HG02885 (cell line): ENCODE measurements around the gene GRB10.

Source experiments
- ATAC-seq: cut with Tn5 transposase; IDR thresholded peaks from one replicate; pipeline ENCODE4 v1.9.1; 2021; ENCODE audit warnings: mild to moderate bottlenecking; ENCODE audit not compliant: unreplicated experiment, poor library complexity

Gene GRB10

DNA sequence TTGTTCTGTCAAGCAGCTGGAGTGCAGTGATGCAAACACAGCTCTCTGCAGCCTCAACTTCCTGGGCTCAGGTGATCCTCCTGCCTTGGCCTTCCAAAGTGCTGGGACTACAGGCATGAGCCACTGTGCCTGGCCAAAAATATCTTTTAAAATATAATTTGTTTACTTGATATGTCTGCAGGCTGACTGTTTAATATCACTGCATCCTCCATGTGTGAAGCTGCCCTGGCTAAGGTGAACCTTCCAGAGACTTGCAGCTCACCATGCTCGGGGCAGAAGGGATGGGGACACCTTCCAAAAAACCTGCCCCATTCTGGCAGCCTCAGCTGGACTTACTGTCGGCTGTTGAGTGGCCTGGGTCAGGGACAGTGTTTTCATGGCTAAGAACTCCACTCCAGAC is 159.9 kb downstream of the GRB10 start:
- ATAC-seq, result no peak

DNA sequence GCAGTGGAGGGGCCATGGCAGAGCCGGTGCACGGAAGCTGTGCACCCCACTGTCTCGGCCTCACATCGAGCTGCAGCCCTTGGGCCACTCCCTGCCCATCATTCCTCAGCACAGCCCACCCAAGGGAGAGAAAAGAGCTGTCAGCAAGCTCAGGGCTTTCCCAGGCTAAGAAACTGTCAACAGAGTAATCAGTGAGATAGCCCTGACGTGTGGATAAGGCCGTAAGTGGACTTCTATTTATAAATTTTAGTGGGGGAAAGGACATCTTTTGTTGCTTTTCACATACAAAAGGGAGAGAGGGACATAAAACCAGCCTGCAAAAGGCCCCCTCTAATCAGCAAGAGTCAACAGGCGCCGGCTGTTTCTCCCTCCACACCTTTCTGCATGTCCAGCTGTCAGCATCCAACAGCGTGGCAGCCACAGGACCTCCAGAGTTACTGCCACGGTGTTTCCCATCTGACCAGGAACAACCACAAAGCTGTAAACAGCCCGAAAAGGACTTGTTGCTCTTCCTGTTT is 160.7 kb downstream of the GRB10 start:
- ATAC-seq, result no peak

DNA sequence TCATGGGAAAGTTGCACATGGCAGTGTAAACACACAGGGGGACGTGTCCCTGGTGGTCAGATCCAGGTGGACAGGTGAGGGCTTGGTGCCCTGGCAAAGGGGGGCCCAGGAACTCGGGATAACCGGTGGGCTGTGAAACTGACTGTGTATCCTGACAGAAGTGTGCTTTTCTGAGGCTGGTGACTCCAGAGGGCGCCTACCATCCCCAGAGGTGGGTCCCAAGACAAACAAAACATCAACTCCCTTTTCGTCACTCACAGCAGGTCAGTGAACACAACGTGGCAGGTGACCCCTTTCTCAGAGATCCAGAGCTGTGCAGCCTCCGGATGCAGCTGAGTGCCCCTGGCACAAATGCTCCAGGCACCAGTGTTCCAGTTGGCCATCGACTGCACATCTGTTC is 161.5 kb downstream of the GRB10 start:
- no peak for ATAC-seq

DNA sequence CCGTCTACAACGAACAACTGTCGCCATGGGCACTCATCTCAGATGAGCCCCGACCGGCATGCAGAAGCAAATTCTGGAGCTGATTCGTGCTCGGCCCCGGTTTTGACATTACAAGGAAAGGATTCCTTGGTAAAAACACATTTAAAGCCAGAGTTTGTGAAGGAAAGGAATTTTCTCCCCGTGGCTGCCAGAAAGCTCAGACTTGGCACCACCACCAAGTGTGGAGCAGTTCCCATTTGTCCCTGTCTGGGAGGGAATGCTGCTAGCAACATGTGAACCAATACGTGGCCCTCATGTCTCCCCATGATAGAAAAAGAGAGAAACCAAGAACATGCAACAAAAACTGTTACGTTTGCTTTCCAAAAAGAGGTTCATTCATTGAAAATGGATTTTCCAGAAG is 162.3 kb downstream of the GRB10 start:
- ATAC-seq, result no peak

DNA sequence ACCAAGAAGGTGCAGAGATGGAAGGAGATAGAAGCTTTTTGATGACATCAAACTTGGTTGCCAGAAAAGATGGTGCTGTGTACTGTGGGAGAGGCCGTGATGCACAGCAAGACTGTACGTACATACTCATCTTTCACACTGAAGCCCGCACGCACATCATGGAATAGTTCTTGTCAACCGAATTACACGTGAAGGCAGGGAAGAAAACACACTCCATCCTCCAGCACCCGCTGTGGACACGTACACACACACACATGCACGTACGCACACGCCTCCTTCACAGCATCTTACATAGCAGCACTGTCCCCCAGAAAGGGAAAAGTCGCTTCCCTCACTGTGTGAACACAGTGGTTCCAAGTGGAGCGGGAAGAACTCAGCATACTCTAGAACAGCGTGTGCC is 163.0 kb downstream of the GRB10 start:
- no peak for ATAC-seq

DNA sequence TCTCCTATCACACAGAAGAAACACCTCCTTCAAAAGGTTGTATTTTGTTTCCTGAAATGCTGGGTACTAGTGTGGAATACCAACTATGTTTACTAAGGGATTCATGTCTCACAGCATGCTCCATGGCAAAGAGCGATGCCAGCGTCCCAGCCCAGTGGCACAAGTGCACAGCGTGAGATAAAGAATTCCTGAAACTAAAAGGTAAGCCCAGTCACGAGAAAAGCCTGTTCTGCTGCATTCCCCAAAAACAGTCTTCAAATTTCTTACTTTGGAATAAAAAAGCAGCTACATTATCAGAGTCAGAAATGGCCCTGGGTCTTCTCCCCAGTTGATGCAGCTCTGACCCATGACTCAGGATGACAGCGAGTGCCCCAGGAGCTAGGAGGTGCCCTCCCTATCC is 164.4 kb downstream of the GRB10 start:
- ATAC-seq, result no peak

DNA sequence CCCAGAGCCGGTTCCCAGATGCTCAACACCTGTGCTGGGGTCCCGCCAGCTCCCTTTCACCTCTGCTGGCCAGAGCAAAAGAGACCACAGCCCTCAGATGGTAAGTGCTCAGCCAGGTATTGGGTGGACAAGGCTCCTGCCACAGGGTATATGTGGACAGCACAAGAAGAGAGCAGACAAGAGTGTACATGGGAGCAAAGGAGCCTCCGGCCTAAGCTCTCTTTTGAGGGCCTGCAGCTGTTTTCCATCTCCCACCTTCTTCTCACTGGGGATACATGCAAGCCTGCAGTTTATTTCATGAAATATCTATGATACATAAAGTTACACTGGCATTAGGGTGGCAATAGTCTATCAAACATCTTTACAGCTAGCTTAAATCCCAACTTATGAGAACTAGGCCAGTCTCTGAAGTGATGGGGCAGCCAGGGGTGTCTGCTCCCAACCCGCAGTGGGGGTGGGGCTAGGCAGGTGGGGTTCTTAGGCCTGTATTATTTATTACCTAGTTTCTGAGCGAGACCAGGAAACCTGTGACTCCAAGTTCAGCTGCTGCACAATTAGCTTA is 167.1 kb downstream of the GRB10 start:
- ATAC-seq, result no peak

DNA sequence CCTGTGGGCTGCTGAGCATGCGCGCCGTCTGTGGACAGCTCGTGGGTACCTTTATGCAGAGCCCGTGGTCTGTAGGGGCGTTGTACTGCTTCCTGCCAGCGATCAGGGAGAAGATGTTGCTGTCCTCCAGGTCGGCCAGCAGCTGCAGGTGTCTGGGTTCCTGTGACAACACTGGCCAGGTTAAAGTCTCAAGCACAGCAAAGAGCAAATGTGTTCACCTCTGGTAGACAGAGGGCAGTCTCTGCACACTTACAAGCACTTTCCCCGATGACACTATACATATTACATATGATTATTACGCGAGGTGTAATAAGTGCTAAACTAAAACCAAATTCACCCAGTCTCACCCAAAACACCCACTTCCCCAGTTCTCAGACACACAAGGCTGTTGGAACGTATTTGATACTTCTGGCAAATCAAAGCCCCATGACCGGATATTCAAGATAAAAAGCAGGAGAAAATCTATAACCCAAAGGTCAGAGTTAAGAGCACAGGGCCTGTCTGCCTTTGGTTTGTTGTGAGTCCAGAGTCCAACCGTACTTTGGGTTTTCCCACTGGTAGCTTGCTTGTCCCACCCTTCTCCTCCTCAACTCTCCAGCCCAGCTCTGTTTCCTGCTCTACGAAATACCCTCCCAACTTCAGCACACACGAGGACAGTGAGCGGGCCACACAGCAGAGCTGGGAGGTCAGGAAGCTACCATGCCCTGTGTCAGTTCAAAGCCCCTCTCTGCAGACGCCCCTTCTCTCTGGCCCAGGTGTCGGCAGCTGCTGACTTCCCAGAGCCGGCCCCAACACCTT is 167.8 kb downstream of the GRB10 start:
- ATAC-seq, result no peak

DNA sequence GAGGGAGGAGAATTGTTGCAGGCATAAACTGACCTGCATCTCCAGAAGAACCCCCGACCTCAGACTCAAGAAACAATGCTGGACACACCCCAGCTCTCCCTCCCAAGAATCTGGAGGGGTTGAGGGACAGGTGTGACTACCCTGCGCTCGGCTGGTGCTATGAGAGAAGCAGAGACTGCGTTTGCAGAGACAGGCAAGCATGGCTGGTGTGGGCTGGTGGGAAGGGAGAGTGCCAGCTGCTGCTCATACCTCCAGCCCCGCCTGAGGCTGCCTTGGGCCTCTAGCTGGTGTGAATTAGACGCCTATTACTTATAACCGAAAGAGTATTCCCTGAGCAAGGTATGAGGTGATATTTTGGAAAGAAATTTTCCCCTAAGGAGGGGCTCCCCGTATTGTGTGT is 169.2 kb downstream of the GRB10 start:
- ATAC-seq, result no peak

DNA sequence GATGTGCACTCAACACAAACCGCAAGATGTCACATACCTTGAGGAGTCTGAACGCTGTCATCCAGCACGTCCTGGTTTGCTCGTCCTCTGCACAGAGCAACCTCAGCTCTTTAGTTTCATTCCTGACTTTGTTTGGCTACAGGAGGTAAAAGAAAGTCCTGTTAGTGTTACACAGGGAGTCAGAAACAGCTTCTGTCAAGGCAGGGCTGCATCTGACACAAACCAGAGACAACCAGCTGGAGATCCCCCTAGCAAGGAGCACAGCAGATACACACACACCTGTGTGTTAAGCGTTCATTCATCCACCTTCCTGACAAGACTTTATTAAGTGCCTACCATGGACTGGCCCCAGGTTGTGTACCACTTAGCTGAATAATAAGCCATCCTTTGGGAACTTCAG is 170.0 kb downstream of the GRB10 start:
- no peak for ATAC-seq

DNA sequence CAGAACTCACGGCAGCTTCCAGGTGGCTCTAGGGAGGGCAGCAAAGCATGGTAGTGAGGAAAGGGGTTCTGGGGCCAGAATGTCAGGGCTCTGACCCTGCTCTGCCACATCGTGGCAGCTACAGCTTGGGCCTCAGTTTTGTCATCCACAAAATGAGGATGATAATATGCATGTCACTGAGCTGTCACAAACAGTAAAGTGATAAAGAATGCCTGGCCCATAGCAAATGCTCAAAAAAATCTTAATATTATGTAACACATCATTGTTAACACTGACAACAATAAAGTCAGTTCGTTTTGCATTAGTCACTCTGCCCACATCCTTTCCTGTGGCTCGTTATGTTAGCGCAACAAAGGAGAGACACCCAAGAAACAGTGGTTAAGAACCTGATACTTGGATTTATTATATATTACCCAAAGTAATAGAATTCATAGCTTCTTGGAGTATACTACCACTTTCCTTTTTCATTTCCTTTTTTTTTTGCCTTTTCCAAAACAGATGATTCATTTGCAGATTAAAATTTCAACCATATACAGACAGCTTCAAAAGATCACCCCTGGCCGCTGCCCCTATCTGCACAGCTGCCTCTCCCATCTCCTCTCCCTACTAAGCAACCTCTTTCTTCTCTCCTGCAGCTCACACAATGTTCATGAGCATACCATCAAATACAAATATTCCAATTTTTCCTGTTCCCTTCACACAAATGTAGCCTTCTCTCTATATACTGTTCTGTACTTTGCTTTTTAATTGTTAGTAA is 172.0 kb downstream of the GRB10 start:
- no peak for ATAC-seq

DNA sequence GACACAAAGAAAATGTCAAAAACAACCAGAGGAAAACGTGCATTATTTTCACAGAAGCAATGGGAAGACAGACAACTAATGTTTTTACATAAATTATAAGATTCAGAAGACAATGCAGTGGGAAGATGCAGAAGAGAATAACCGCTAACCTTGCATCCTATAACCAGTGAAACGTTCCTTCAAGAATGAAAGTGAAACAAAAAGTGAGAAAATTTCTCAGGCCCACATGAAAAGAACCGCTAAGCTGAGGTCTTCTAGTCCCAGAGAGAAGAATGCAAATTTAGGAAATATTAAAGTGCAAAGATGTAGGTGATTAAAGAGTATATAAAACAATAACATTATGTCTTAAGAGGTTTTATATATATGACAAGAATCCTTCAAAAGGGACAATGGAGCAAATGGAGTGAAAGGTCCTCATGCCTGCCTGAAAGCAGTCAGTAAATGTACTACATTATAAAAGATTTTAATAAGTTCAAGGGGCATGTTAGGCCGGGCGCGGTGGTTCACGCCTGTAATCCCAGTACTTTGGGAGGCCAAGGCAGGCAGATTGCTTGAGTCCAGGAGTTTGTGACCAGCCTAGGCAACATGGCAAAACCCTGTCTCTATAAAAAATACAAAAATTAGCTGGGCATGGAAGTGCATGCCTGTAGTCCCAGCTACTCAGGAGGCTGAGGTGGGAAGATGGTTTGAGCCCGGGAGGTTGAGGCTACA is 174.3 kb downstream of the GRB10 start:
- ATAC-seq, result peak; percentile 48

DNA sequence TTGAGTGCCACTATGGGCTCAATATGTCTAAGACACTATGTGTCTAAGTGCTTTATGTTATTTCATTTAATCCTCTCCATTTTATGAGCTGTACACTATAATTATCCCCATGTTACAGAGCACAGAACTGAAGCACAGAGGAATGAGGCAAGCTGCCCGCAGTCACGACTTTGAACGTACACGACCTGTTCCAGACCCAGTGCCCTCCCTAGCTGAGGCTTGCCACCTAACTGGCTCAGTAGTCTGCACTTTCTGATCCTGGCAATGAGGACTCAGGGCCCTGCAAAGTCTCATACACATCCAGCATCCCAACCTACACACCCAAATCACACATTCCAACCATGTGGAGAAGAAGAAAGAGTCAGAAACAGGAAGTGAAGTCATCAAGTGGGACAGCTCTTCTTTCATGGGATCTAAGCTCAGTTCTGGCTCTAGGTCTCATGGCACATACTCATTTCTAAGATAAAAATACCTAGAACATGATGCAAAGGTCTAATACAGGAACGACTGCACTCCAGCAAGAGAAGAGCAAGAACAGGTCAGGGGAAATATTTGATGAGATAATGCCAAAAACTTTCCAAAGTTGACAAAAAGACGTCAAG is 175.1 kb downstream of the GRB10 start:
- no peak for ATAC-seq

DNA sequence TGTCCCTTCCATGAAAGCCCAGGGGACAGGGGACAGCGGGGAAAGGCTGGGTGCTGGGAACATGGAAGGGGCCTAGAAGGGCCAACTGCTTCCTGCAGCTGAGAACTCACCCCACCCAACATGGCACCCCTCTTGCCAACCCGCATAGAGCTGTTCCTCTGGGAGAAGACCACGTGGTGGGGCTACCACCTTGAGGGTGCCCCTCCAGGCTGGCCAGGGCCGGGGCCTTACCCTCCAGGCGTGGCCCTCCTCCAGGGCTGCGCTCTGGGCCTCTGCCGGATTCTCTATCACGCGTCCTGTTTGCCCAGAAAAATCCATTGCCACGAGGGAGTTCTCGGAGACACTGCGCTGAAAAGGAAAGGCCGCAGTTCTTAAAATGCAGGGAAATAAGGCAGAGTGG is 177.6 kb downstream of the GRB10 start:
- no peak for ATAC-seq

DNA sequence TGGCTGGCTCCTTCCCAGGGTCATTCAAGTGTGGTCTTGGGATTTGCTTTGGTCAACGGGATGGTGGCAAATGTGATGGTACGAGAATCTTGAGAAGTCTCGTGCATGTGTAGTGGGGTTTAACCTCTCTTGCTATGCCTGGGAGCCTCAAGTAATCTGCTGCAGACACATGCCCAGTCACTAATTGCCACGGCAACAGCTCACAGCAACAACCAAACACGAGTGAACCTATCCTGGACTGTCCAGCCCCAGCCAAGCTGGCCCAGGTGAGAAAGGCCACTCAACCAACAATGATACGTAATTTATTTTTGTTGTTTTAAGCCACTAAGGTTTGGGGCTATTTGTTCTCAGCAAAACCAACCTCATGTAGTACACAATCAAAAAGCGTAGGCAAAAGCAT is 179.4 kb downstream of the GRB10 start:
- no peak for ATAC-seq

DNA sequence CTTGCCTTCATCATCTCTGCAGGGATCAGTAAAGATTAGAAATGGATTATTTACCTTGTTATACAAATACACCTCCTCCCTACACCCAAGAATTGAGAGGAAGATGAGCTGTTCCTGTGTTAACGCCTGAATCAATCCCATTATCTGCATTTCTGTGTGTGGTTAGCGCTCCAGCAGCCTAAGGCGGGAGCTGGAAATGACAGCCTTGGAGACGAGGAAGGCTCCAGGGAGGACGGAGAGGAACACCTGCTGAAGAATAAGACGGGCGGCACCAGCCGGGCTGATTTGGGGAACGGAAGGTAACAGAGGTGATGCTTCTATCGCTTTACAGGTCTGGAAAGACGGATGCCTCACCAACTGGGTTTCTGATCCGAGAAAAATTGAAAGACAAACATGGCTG is 183.3 kb downstream of the GRB10 start:
- ATAC-seq, result no peak

DNA sequence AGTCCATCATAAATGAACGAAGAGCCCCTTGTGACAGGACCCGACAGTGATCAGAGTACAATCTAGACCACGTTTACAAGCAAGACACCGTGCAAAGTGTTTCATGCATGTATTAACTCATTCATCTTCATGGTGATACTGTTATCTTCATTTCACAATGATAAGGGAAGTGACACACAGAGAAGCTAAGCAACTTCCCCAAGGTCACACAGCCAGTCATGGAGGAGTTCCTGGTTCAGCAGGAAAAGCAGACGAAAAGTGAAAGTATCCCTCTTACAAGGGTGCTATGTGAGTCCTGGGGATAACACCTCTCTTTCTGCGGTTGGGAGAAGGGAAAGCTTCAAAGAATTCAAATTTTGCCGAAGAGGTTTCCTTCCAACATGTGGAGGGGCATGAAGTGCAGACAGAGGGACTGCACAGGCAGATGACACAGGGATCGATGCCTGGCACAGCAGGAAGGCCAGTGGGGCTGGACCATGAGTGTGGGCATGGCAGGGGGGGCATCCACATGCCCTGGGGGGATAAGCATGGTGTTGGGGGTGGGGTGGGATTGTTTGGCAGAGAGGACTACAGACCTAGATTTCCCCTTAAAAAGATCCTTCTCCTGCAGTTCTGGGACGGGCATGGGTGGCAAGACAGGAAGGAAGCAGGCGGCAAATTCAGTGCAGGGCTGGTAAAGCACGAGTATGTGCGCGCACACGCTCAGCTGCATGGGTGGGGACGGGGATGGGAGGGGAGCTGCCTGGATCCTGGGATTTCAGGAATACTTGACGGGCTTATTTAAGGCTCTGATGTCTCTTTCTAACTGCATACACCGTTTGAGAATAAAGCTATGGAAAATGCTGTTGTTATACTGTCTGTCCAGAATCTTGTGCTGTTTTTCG is 184.0 kb downstream of the GRB10 start:
- no peak for ATAC-seq

DNA sequence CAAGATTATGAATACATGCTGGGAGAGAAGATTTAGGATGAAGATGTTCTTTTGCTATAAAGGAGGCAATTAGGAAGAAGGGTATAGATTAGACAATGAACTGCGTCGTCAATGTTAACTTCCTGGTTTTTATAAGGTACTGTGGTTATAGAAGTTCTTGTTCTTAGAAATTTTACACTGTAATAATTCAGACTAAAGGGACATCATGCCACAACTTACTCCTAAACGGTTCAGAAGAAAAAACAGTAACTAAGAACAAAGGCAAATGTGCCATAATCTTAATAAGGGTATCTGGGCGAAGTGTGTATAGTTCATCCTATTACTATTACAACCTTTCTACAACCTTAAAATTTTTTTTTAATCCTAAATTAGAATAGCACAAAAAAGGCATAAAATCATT is 186.2 kb downstream of the GRB10 start:
- ATAC-seq, result no peak

DNA sequence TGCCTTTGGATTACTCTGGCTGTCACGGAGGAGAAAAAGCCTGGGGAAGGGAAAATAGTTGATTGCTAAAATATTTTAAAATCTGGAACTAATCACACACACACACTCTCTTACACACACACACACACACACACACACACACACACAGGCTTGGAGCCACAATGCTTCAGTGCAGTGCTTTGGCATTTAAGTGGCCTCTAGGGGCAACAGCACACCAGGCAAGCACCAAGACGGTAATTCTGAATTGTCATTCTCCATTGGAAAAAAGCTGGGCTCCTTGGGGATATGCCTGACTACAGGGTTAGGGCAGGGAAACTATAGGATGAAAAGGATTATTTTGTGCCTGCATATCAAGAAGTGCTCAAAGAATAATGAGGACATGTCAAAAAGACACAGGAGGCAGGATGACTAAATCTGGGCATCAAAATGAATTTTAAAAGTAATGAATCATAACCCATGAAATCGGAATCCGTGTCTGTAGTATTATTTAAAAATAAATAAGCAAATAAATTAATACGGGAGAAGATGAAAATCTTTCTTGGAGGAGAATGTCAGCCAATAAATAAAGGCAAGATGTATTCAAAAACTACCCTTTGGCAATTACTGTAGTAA is 187.1 kb downstream of the GRB10 start:
- ATAC-seq, result peak; percentile 42
